ENCODE data around the gene SARM1.

DNA sequence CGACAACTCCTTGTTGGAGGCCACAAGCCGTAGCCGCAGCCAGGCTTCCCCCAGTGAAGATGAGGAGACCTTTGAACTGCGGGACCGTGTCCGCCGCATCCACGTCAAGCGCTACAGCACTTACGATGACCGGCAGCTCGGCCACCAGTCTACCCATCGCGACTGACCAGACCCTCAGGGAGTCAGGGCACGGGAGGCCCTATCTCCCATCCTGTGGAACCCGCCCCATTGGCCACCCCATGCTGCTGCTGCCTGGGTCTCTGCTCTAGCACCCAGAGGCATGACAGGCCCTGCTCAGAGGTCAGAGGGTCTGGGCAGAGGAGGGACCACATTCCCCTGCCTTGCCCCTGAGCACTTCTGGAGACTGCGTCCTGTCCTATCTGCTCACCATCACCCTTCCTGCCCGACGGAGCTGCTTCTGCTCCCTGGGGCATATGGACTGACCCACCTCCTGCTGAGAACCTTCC is 27.0 kb upstream of the SARM1 start:
- TF ChIP-seq, protein P1, sequence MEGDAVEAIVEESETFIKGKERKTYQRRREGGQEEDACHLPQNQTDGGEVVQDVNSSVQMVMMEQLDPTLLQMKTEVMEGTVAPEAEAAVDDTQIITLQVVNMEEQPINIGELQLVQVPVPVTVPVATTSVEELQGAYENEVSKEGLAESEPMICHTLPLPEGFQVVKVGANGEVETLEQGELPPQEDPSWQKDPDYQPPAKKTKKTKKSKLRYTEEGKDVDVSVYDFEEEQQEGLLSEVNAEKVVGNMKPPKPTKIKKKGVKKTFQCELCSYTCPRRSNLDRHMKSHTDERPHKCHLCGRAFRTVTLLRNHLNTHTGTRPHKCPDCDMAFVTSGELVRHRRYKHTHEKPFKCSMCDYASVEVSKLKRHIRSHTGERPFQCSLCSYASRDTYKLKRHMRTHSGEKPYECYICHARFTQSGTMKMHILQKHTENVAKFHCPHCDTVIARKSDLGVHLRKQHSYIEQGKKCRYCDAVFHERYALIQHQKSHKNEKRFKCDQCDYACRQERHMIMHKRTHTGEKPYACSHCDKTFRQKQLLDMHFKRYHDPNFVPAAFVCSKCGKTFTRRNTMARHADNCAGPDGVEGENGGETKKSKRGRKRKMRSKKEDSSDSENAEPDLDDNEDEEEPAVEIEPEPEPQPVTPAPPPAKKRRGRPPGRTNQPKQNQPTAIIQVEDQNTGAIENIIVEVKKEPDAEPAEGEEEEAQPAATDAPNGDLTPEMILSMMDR (IDR thresholded peaks at IDR 0.05): no peak
- no peak for TF ChIP-seq POLR2A (IDR thresholded peaks at IDR 0.05)
